HG02642 (cell line): Measurements from ENCODE around the gene BEST4.
A peak's percentile ranks its signal among the peaks of the same experiment; 100 is the strongest.
"Not testable (repeated sequence)": the region's sequence is repeated elsewhere in the genome, so short reads cannot be mapped to it uniquely, and the experiment has no call there.

ENCODE experiments used
- ATAC-seq: cut with Tn5 transposase; IDR thresholded peaks from one replicate; pipeline ENCODE4 v1.9.1; 2021; ENCODE audit warnings: mild to moderate bottlenecking; ENCODE audit not compliant: unreplicated experiment, poor library complexity

BEST4 gene

GRCh38 chr1:44803312-44804095 is 15.5 kb upstream of the BEST4 start:
- no peak for ATAC-seq

GRCh38 chr1:44803062-44803311 is 15.0 kb upstream of the BEST4 start:
- no peak for ATAC-seq

- ATAC-seq, result no peak
These were observed 14.5 kb upstream of the BEST4 start for GRCh38 chr1:44802306-44803061.

- no peak for ATAC-seq
These were observed 13.7 kb upstream of the BEST4 start for GRCh38 chr1:44801491-44802305.

GRCh38 chr1:44799770-44800584 is 12.0 kb upstream of the BEST4 start, which contains the start of gene PLK3:
PLK3 (plus strand) TSS chr1:44800377; CDS start chr1:44800464, 87 bp downstream.
- peak; percentile 81 for ATAC-seq

- ATAC-seq, result no peak
These were observed 10.8 kb upstream of the BEST4 start for GRCh38 chr1:44798481-44799365.

- not testable (repeated sequence) for ATAC-seq
These were observed 9.9 kb upstream of the BEST4 start for GRCh38 chr1:44797886-44798285.

- no peak for ATAC-seq
These were observed 4.9 kb upstream of the BEST4 start for GRCh38 chr1:44792736-44793502.

- ATAC-seq, result no peak
These were observed 3.2 kb upstream of the BEST4 start for GRCh38 chr1:44790968-44791801.

GRCh38 chr1:44787506-44787905 is 464 bp downstream of the BEST4 start:
- ATAC-seq, result no peak

GRCh38 chr1:44786841-44787426 is 1.0 kb downstream of the BEST4 start:
- no peak for ATAC-seq

GRCh38 chr1:44786138-44786840 is 1.7 kb downstream of the BEST4 start:
- ATAC-seq, result no peak

- no peak for ATAC-seq
These were observed 2.4 kb downstream of the BEST4 start for GRCh38 chr1:44785501-44786137.

- ATAC-seq, result no peak
These were observed 3.0 kb downstream of the BEST4 start for GRCh38 chr1:44785029-44785380.

- peak; percentile 27 for ATAC-seq
These were observed 3.6 kb downstream of the BEST4 start for GRCh38 chr1:44784094-44785028.
